Fibroblast of skin of back (primary cell): ENCODE results near the gene CDC42EP2.
"Not testable (repeated sequence)": the region's sequence is repeated elsewhere in the genome, so short reads cannot be mapped to it uniquely, and the experiment has no call there.

ENCODE experiments used
- DNase-seq: peaks from one replicate; pipeline ENCODE4 v3.0.0-alpha.2; 2013

The CDC42EP2 gene

DNA sequence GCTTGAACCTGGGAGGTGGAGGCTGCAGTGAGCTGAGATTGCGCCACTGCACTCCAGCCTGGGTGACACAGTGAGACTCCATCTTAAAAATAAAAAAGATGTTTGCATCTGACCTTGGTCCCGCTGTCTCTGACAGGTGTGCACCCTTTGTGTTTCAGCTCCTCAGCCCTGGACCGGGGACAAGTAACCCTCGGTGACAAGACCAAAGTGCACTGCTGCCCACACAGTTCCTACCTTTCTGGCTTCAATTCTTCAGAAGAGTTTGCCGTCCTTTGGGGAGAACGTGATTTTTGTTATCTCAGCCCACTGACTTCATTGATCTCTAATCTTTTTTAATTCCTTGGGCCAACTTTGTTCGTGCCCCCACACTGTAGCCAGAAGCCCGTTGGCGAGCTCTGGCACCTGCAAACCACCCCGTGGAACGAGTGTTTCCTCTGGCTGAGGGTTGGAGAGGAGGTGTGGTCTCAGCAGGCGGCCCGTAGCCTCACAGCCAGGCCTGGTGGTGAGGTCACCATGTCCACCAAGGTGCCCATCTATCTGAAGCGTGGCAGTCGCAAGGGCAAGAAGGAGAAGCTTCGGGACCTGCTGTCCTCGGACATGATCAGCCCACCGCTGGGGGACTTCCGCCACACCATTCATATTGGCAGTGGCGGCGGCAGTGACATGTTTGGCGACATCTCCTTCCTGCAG is 5.9 kb downstream of the CDC42EP2 start:
- DNase-seq: no peak

DNA sequence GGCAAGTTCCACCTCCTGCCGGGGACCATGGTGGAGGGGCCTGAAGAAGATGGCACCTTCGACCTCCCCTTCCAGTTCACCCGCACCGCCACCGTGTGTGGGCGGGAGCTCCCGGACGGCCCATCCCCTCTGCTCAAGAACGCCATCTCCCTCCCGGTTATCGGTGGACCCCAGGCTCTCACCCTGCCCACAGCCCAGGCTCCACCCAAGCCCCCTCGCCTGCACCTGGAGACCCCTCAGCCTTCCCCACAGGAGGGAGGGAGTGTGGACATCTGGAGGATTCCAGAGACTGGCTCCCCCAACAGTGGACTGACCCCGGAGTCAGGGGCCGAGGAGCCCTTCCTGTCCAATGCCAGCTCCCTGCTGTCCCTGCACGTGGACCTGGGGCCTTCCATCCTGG is 6.4 kb downstream of the CDC42EP2 start:
- no peak for DNase-seq

- DNase-seq: no peak
These were observed 7.3 kb downstream of the CDC42EP2 start for GRCh38 chr11:65321828-65322485.

- no peak for DNase-seq
These were observed 9.1 kb downstream of the CDC42EP2 start for GRCh38 chr11:65323813-65324212.

DNA sequence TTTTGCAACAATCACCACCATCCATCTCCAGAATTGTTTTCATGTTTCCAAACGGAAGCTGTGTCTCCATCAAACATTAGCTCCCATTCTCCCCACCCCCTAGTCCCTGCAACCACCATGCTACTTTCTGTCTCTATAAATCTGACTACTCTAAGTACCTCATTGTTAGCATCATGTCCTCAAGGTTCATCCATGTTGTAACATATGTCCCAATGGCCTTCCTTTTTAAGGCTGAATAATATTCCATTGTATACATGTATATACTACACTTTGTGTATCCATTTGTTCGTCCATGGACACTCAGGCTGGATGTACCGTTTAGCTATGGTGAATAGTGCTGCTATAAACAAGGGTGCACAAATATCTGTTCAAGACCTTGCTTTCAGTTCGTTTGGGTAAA is 10.8 kb downstream of the CDC42EP2 start:
- no peak for DNase-seq

DNA sequence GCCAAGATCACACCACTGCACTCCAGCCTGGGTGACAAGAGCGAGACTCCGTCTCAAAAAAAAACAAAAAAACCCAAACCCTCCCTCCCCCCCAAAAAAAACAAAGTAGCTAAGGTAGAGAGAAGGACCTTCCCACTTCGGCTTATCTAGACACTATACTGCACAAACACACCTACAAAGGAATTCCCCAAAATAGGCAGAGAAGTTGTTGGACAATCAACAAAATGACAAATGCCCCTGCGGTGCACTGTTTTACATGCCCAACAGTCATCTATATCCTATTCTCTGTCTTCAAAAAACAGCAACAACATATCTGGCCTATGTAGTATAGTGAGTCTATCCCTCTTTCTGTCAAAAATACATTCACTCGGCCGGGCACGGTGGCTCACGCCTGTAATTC is 12.4 kb downstream of the CDC42EP2 start:
- no peak for DNase-seq

GRCh38 chr11:65329478-65329877 is 14.8 kb downstream of the CDC42EP2 start:
- no peak for DNase-seq

GRCh38 chr11:65329944-65330403 is 15.3 kb downstream of the CDC42EP2 start:
- DNase-seq: peak; percentile 84

DNA sequence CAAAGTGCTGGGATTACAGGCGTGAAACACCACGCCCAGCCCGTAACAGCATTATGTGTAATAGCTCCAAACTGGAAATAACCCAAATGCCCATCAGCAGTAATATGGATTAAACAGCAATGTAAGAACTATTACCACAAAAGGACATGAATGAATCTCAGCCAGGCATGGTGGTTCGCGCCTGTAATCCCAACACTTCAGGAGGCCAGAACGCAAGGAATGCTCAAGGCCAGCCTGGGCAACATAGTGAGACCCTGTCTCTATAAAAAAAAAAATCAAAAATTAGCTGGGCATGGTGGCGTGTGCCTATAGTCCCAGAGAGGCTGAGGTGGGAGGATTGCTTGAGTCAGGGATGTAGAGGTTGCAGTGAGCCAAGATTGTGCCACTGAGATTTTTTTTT is 15.9 kb downstream of the CDC42EP2 start:
- no peak for DNase-seq

- DNase-seq: not testable (repeated sequence)
These were observed 17.9 kb downstream of the CDC42EP2 start for GRCh38 chr11:65332591-65332990.

DNA sequence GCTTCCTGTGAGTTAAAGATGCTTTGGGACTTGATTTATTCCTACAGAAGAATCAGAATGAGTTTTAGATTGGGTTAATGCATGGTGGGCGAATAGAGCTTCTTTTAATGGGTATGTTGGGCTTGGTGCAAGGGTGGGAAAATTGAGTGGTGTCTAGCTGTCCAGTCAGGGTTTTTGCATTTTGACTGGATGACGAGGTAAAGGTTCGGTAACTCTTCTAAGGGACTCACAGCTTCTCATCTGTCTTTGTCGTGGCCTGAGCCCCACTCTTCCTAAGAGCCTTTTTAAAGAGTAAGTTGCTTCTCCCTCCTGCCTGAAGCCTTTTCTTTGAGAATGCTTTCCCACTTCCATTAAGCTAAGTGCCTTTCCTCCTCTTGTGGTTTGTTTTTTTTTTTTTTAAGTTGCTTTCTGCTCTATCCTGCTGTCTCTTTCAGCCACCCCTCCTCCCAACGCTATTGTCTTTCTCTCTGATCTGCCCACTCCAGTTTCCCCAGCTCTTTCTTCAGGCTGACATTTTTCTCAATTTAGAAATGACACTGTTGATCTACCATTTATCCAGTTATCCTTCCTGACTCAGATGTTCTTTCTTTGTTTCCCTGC is 20.1 kb downstream of the CDC42EP2 start:
- DNase-seq: no peak

- no peak for DNase-seq
These were observed 24.0 kb downstream of the CDC42EP2 start for GRCh38 chr11:65338676-65339075.

GRCh38 chr11:65340226-65340625 is 25.6 kb downstream of the CDC42EP2 start:
- DNase-seq: no peak

- no peak for DNase-seq
These were observed 27.2 kb downstream of the CDC42EP2 start for GRCh38 chr11:65341856-65342255.

- DNase-seq: no peak
These were observed 36.8 kb downstream of the CDC42EP2 start for GRCh38 chr11:65351511-65351910.

- DNase-seq: peak; percentile 19
These were observed 38.1 kb downstream of the CDC42EP2 start for GRCh38 chr11:65352783-65353182.

GRCh38 chr11:65353376-65353775 is 38.7 kb downstream of the CDC42EP2 start:
- no peak for DNase-seq

DNA sequence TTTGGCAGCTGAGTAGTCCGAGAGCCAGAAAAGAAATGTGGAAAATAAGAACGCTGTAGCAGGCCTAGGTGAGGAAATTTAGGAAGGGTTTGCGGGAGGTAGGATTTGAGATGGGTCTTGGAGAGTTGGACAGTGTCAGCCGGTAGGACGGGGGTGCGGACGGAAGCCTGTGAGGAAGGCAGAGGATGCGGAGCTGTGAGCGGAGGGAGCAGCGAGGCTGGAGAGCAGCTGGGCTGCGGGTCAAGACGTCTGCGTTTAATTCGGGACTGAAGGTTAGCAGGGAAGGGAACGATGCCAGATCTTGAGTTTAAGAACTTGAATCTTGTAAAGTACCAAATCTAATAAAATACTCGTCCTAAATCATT is 39.2 kb downstream of the CDC42EP2 start:
- DNase-seq: no peak

DNA sequence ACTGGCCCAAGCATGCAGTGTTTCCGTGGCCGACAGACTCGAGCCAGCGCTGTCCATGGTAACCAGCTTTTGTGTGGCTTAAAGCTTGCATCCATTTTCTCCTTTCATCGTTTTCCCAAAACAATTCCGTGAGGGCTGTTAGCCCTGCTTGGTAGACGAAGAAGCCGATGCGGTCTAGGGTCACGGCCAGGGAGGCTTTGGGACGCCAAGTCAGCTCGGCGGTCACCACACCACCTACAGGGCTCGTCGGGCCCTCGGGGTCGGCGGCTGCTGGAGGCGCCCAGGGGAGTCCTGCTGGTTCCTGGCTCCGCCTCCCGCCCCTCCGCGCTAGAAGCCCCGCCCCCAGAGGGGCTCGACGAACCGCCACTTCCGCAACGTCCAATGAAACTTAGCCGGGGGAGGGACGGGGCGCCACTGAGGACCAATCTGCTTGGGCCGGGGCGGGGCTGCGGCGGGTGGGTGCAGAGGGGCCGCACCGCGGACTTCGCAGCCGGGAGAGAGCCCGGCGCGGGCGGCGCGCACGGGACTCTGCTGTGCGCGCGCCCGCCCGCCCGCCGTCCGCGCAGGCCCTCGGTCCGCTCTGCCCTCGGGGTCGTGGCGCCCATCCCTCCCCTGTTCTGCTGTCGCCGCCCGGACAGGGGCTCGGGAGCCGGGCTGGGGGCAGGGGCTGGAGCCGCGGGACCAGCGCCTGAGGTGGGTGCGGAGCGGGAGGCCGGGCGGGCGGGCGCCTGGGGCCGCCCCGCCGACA is 39.8 kb downstream of the CDC42EP2 start, which contains the start of gene TIGD3:
Gene TIGD3, plus strand, starts transcription at position 487 of the 748 bp plus-strand sequence. CDS start 1,058 bp downstream, outside the sequence.
- DNase-seq: peak; percentile 94

DNA sequence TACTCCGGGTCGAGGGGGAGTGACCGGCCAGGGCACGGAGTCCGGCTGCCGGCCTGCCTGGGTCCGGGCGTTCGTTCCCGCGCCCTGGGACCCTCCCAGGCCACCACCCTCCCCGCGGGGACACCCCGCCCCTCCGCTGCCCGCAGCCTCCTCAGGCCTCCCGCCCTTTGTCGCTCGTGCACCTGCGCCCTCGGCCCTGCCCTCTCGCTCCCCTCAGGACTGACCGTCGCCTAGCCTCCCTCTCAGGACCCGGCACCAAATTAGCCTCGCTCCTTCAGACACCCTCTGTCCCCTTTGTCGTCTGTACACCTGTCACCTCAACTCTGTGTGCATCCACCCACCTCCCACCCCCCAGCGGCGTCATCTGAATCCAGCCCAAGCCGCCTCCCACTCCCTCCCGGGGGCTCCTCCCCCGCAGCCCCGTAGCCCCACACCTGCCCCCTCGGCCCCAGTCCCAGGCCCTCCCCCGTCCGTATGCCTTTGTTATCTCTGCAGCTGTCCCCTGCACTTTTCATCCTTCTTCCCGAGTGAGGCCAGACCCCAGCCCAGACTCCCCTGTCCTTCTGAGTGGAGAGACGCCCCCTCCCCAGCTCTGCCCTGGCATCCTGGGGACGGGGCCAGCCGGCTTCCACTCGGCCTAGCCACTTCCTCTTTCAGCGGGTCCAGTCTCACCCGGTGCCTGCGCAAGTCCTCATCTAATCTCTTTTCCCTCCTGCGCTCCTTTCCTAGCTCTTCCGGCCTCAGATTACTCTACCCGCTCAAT is 40.5 kb downstream of the CDC42EP2 start:
- no peak for DNase-seq

DNA sequence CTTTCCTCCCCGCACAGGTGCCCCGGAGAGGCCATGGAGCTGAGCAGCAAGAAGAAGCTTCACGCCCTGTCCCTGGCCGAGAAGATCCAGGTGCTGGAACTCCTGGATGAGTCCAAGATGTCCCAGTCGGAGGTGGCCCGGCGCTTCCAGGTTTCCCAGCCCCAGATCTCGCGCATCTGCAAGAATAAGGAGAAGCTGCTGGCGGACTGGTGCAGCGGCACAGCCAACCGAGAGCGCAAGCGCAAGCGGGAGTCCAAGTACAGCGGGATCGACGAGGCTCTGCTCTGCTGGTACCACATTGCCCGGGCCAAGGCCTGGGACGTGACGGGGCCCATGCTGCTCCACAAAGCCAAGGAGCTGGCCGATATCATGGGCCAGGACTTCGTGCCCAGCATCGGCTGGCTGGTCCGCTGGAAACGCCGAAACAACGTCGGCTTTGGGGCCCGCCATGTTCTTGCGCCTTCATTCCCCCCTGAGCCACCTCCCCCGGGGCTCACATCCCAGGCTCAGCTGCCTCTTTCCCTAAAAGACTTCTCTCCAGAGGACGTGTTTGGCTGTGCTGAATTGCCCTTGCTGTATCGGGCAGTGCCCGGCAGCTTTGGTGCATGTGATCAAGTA is 41.2 kb downstream of the CDC42EP2 start:
- peak; percentile 34 for DNase-seq
